T47D (cell line): ENCODE measurements around the gene SCUBE1.
"Not testable (repeated sequence)": the region's sequence is repeated elsewhere in the genome, so short reads cannot be mapped to it uniquely, and the experiment has no call there.

Experiments used
- DNase-seq, 2 experiments: peaks; one replicate each; pipeline versions ENCODE4 v3.0.0 to v3.0.0-alpha.2; 2011 to 2012; ENCODE audit warnings: low read depth in 1 of 2, low spot score in 1 of 2
- JUND ChIP-seq: IDR thresholded peaks from 2 replicates; pipeline ENCODE4 v1.6.1; 2012; ENCODE audit warnings: low read depth
- in situ Hi-C: cut with HindIII; loops from 2 replicates; pipeline ENCODE4 v1.10.0; 2016; ENCODE audit warnings: low sequenced_read_pairs, low pct_unique_long_range_greater_than_20kb

The SCUBE1 gene

DNA sequence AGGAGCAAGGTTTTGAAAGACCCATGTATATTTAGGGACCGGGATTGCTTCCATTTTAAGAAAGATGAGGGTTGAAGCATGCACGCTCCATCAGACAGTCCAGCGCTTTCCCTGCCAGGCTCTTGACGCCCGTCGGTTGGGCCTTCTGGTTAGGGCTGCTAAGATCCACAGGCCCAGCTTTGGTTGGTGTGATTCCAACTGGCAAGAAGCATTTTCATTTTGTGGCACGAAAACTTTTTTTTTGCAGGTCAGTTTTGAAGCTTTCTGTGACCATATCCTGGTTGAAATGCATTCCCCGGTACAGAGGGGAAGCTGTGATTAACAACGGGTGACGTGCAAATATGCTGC, 34.4 kb upstream of the SCUBE1 start:
- in situ Hi-C loops = no loop called here
- DNase-seq = no peak
- no peak for TF ChIP-seq JUND

DNA sequence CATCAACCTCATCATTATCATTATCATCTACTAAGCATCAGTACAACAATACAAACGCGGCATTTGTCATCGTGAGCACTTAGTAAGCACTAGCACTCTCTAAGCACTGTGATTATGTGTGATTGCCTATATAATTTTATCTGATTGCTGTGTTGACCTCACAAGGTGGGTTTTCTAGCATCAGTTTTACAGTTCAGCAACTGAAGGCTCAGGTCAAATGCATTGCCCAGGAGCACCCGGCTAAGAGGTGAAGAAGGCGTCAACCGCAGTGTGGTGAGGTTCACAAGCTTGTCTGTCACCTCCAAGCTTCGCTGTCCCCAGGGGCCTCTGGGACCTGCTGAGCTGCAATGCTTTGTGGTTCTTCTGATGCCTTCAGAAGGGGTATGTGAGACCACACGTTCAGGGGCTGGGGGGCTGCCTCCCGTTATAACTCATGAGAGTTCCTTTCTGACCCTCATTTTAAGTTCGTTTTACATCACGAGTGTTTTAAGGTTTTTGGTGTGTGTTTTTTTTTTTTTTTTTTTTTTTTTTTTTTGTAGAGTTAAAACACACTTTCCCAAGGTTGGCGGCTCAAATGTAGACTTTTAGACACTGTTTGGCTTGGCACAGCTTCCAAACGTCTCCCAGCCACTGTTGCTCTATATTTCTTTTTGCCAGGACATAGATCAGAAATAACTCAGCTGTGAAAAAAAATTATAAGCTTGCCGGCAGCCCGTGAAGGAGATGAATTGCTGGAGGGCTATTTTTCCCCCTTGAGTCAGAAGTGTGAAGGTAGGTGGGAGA, 33.8 kb upstream of the SCUBE1 start:
- DNase-seq = no peak
- no peak for TF ChIP-seq JUND
- in situ Hi-C loops = no loop called here

DNA sequence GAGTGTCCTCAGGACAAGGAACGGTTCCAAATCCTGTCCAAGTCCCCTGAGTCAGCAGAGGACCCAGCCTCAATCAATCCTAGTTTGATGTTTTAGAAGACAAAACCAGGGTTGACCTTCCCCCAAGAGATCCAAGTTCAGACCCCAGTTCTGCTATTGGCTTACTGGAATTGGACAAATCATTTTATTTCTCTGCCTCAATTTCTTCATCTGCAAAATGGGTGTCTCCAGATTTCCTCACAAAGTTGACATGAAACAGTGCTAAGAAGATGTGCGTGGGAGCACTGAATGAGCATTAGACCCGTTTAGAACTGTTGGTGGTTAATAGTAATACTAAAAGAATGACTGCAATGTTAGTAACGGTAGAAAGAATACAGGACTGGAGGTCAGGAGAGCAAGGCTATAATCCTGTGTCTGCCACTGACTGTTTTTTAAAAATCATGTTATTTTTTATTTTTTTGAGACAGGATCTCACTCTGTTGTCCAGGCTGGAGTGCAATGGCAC, 32.8 kb upstream of the SCUBE1 start:
- no peak for DNase-seq
- in situ Hi-C loops = no loop called here
- TF ChIP-seq JUND = no peak

DNA sequence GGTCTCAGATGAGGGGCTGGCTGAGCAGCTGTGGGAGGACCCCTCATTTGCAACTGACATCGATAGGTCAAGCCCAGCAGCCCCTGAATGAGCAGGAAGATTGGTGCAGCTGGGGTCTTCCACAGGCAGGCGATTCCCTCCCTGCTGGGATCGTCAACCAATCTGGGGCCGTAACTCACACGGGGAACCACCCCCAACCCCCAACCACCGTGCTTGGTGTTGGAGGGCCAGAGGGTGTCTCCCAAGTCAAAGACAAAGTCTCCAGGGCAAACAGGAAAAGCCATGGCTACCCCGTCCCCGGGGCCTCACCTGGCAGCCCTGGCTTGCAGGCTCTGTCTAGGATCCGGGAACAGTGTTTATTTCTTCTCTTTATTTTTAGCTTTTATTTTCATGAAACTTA, 26.9 kb upstream of the SCUBE1 start:
- no peak for DNase-seq
- in situ Hi-C loops = no loop called here
- no peak for TF ChIP-seq JUND

DNA sequence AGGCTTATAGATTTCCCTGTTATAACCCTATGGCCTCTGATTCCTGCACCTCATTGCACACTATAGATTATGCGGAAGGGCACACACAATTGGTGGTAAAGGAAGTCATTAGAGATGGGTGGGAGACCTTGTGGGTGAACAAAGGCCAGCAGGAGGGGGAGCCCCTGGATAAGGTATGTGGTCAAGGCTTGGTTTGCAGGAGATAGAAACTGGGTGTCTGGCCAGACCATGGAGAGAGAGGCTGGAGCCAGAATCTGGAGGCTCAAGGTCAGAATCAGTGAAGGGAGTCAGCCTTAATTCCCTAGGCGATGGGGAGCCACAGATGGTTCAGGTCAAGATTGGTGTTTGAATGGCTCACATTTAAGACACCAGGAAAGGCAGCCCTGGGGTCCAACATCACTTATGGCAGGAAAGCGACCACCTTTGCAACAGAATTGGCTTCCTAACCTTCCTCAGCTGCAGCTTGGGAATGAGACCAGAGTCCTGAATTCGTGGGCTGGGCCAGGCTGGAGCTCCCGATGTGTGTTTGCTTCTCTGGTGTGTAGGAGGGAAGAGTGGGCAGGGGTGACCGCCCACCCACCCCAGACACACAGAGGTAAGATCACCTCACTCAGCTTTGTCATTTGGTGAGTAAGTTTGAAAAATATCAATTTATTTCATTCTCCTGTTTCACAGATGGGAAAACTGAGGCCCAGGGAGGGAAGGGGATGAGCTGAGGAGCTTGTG, 22.7 kb upstream of the SCUBE1 start:
- DNase-seq = no peak
- in situ Hi-C loops = no loop called here
- no peak for TF ChIP-seq JUND

DNA sequence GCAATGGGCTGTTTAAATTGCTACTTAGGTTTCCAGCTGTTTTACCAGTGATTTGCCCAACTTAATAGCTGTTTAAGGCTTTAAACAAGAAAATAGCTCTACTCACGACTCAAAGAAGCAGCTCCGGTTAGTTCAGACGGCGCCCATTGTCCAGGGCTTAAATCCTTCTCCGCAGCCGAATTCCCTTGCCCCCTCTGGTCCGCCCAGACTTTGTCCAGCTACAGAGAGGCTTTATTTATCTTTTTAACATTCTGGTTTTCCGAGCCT, 20.9 kb upstream of the SCUBE1 start:
- TF ChIP-seq JUND = no peak
- no peak for DNase-seq
- in situ Hi-C loops = no loop called here

DNA sequence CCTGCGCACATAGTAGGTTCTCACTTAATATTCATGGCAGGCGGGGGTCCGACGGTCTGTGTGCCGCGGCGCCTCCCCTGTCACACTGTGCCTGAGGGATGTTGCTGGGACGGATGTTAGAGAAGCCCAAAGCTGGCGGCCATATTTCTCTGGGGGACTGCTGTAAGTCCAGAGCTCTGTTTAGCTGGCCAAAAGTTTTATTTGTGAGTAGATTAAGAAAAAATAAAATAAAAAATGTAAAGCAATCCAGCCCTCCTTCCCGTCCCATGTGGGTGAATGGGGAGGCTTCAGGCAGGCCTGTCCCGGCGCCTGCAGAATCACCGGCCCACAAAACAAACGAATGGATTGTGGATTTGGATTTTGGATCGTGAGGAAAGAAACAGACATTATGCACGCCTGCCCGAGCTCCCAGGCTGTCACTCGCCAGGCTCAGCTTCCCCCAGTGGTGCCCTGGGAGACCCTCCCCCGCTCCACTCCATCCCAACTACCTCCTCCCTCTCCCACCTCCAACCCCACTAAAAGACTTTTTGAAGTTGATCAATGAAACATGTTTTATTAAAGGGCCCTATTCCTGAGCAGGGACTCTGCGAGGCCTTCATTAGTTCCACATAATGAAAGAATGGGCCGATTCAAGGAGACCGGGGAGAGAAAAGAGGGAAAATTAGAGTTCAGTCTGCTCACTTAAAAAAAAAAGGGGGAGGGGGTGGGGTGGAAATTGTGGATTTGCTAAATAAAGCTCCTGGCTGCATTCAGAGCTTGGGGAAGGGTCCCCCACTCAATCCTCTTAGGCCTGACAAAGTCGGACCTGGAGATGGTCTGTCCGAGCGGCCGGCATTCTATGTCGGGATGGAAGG, 20.4 kb upstream of the SCUBE1 start:
- in situ Hi-C loops = no loop called here
- TF ChIP-seq JUND = no peak
- no peak for DNase-seq

DNA sequence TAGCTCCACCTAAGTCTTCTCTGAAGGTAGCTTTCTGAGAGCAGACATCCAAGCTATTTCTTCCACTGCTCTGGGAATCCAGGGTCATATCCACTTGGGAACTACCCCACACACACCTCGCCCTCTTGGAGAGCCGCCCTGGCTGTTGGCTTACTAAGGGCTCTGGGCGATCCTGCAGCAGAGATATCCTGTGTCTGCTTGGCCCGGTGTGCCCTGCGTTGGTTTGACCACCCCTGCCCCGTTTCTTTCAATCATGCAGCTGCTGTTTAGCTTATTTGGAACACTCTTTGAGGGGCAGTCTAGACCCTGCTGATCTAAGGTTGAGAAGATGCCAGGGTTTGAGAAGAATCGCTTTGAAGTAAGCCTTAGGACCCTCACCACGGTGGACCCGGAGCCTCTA, 17.4 kb upstream of the SCUBE1 start:
- TF ChIP-seq JUND = no peak
- DNase-seq = no peak
- in situ Hi-C loops = no loop called here

DNA sequence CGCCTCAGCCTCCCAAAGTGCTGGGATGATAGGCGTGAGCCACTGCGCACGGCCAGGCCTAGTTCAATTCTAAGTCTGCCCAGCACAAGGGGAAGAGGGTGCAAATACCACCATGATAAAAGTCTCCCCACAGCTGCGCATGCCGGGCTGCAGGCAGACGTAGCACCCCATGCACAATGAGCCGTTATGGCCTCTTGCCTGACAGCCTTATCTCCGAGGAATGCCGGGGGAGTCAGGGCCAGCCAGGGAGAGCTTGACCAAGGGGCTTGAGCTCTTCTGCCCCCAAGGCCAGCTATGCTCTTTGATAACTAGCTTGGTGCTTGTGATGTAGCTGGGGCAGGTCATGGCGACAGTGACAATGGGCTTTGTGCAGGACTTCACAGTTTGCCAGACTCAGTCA, 13.7 kb upstream of the SCUBE1 start:
- no peak for DNase-seq
- no peak for TF ChIP-seq JUND
- in situ Hi-C loops = no loop called here

DNA sequence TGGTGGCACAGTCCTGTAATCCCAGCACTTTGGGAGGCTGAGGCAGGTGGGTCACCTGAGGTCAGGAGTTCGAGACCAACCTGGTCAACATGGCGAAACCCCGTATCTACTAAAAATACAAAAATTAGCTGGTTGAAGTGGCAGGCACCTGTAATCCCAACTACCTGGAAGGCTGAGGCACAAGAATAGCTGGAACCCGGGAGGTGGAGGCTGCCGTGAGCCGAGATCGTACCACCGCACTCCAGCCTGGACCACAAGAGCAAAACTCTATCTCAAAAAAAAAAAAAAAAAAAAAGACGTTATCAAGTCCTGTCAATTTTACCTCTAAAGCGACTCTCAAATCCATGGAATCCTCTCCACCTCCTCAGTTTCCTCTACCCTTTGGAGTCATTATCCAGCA, 12.5 kb upstream of the SCUBE1 start:
- in situ Hi-C loops, DNase-seq: not testable (repeated sequence)

DNA sequence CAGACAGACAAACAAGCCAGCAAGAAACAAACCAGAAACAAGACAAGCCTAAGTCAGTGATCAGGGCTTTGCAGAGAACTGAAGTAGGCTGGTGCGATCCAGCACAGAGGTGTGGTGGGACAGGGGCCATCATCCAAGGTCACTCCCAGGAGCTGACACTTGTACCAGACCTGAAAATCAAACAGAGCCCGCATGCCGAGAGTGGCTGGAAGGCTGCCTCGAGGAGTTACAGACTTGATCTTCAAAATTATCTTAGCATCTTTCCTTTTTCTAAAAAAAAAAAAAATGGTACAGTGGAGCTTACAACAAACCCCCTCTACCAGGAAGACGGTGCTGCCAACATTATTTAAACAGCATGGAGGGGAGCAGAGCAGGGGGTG, 8.8 kb upstream of the SCUBE1 start:
- DNase-seq = no peak
- TF ChIP-seq JUND = no peak
- in situ Hi-C loops = no loop called here

DNA sequence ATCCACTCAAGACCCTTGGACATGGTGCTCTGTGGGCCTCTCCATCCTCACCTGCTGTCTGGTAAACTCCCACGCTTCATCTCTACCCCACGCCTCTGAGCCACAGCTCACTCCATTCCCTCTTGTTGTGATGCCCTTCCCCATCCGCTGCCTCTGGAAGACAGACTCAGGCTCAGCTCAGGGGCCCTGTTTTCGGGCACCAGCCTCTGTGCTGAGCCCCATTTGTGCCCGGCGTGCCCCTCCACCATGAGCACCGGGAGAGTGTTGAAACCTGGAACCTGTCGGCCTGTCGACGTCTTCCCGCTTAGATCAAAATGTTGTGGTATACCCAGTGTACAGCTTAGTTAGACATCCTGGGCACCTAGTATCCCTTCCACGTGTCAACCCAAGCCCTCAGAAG, 6.5 kb upstream of the SCUBE1 start:
- no peak for DNase-seq
- in situ Hi-C loops = no loop called here
- TF ChIP-seq JUND = no peak

DNA sequence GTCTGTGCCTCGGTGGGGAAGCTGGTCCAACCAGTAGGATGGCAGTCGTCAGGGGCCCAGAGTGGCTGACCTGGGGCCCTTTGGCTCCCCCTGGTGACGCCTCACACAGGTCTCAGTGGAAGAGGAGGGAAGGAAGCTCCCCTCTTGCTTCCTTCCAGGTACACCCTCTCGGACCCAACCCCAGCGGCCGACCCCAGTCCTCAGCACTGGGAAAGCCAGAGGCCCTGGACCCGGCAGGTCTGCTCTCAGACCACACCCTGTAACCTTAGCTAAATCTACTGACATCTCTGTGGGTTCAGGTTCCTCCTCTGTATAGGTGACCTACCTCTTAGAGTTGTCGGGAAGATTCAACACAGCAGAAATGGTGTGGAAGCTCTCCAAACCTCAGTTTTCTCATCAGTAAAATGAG, 3.4 kb upstream of the SCUBE1 start:
- in situ Hi-C loops = no loop called here
- TF ChIP-seq JUND = no peak
- peak; percentile 57 to 63 for DNase-seq
